HS-27A (cell line): ENCODE data around the gene GNB1L.

Source experiments
- DNase-seq: peaks from one replicate; pipeline ENCODE4 v3.0.0-alpha.2; 2012; ENCODE audit warnings: low read depth, missing footprints

Gene GNB1L

GRCh38 chr22:19733755-19734154 lies 120.9 kb downstream of the GNB1L start:
- DNase-seq = no peak
